ENCODE results near the gene AADAT. TPM values are rescaled to one million over a fixed set of nuclear protein-coding genes. Genes with fewer than 3 reads are reported as not detected.
A peak's percentile ranks its signal among the peaks of the same experiment; 100 is the strongest.

The AADAT gene
- total and polyA plus RNA-seq, 2 of the 4 experiments (the other 2 are of a cell fraction) = 4.7 to 6.9 TPM

GRCh38 chr4:170058826-170059225 lies 30.9 kb downstream of the AADAT start:
- BruUV-seq (replicated peaks) = no TSS peak
- no peak for ATAC-seq (ENCODE audit: low read depth)

More at GRCh38 chr4:170058826-170059225, 30.9 kb downstream of the AADAT start:
- no peak overlapping the region for H3K27ac ChIP-seq (ENCODE audit: insufficient read depth, low read length)
- no peak overlapping the region for H3K4me2 ChIP-seq (ENCODE audit: low read depth, low read length)
- H3K9me3 ChIP-seq (ENCODE audit: control insufficient read depth, insufficient read depth, low read length) = no peaks in the 10 kb centered on the region
- TF ChIP-seq BHLHE40 (IDR thresholded peaks at IDR 0.05; ENCODE audit: low read depth, low read length) = no peak
- no peak for TF ChIP-seq MAZ (IDR thresholded peaks at IDR 0.05; ENCODE audit: borderline replicate concordance, low read depth, low read length)
- TF ChIP-seq USF2 (IDR thresholded peaks at IDR 0.05; ENCODE audit: low read depth, low read length) = no peak
- TF ChIP-seq RAD21 (IDR thresholded peaks at IDR 0.05; ENCODE audit: low read length) = no peak
- TF ChIP-seq MAFK (IDR thresholded peaks at IDR 0.05; ENCODE audit: low read depth, low read length) = peak; percentile 56
- TF ChIP-seq CHD1 (IDR thresholded peaks at IDR 0.05; ENCODE audit: low read depth, low read length) = no peak
- no peak overlapping the region for H3K23ac ChIP-seq (ENCODE audit: low read depth, low read length)
- no CpG with 5 or more reads among the region's 2 CpGs for WGBS, 2 experiments (ENCODE audit: extremely low coverage in 2 of 2, insufficient read length in 1 of 2)
- intact Hi-C loops (cut with micrococcal nuclease) (loop anchor here (10.0 kb wide), 1 partner anchor 554 kb away; no protein-coding TSS in a partner anchor), dilution Hi-C loops (cut with HindIII; ENCODE audit: low sequenced_read_pairs, unreplicated experiment) (no loop called here), in situ Hi-C loops (cut with MboI; ENCODE audit: low sequenced_read_pairs) (loop anchor here (25.0 kb wide), 1 partner anchor 447 kb away; the partner anchor contains the start of genes CLCN3 and NEK1)
- no peak overlapping the region for H2BK20ac ChIP-seq (ENCODE audit: low read depth, low read length)
- no peak overlapping the region for H3K9ac ChIP-seq (ENCODE audit: low read depth, low read length)
- no peak overlapping the region for H4K8ac ChIP-seq (ENCODE audit: low read depth in 2 of 2, low read length in 2 of 2)
- ChIA-PET POLR2A (ENCODE audit: unreplicated experiment) (no interaction called here), CTCF (interaction anchor here (1.0 kb wide), 1 partner anchor 11 kb away, joined by 3 read pairs; no protein-coding TSS in a partner anchor)
- peaks cover 7% of the 10 kb centered on the region; the same call in 1 of the 2 replicates for H3K36me3 ChIP-seq (ENCODE audit: control insufficient read depth, insufficient read depth, low read length)
- H2AK9ac ChIP-seq (replicated peaks; ENCODE audit: low read depth, low read length, poor library complexity) = no peak overlapping the region
- H3K14ac ChIP-seq (replicated peaks; ENCODE audit: low read depth, low read length) = no peak overlapping the region
- no peaks in the 10 kb centered on the region for H3K4me1 ChIP-seq (ENCODE audit: control insufficient read depth, insufficient read depth, low read length)
- no peak overlapping the region for H2BK15ac ChIP-seq (ENCODE audit: low read depth, low read length)
- H3K79me1 ChIP-seq (ENCODE audit: low read depth in 1 of 2, low read length in 2 of 2) = no peaks in the 10 kb centered on the region
- H3K18ac ChIP-seq (ENCODE audit: low read depth, low read length) = no peak overlapping the region
- no peak overlapping the region for H3K4me3 ChIP-seq (ENCODE audit: insufficient read depth, low read depth, low read length)
- no peak overlapping the region for H4K91ac ChIP-seq (ENCODE audit: insufficient read depth, low read depth, low read length)
- H4K5ac ChIP-seq (ENCODE audit: low read depth, low read length) = no peak overlapping the region
- no peak overlapping the region for H3K56ac ChIP-seq (ENCODE audit: extremely low read depth, insufficient read depth, low read length)
- no peaks in the 10 kb centered on the region for H3K9me1 ChIP-seq (ENCODE audit: insufficient read depth, low read length)
- DNase-seq = no peak
- no peaks in the 10 kb centered on the region for H3K27me3 ChIP-seq (ENCODE audit: control insufficient read depth, insufficient read depth, low read length)
- H3K4ac ChIP-seq (ENCODE audit: low read depth, low read length) = no peak overlapping the region
- H2AK5ac ChIP-seq (ENCODE audit: low read depth, low read length) = no peak overlapping the region
- H2AFZ ChIP-seq (replicated peaks; ENCODE audit: low read length, poor library complexity) = no peak overlapping the region
- H2BK5ac ChIP-seq (ENCODE audit: low read depth, low read length, poor library complexity, severe bottlenecking) = no peak overlapping the region
- no peaks in the 10 kb centered on the region for H4K20me1 ChIP-seq (ENCODE audit: insufficient read depth, low read length)
- H2BK120ac ChIP-seq (ENCODE audit: low read depth, low read length) = no peak overlapping the region

Data from IMR-90 (cell line).